Measurements from ENCODE around the gene TMEM42. TPM values are rescaled to one million over a fixed set of nuclear protein-coding genes. Genes with fewer than 3 reads are reported as not detected.
A peak's percentile ranks its signal among the peaks of the same experiment; 100 is the strongest.
"Not testable (repeated sequence)": the region's sequence is repeated elsewhere in the genome, so short reads cannot be mapped to it uniquely, and the experiment has no call there.

The TMEM42 gene
- polyA plus RNA-seq = 10 to 100 TPM; 27.9 to 54.2 (median 43.3) TPM

DNA sequence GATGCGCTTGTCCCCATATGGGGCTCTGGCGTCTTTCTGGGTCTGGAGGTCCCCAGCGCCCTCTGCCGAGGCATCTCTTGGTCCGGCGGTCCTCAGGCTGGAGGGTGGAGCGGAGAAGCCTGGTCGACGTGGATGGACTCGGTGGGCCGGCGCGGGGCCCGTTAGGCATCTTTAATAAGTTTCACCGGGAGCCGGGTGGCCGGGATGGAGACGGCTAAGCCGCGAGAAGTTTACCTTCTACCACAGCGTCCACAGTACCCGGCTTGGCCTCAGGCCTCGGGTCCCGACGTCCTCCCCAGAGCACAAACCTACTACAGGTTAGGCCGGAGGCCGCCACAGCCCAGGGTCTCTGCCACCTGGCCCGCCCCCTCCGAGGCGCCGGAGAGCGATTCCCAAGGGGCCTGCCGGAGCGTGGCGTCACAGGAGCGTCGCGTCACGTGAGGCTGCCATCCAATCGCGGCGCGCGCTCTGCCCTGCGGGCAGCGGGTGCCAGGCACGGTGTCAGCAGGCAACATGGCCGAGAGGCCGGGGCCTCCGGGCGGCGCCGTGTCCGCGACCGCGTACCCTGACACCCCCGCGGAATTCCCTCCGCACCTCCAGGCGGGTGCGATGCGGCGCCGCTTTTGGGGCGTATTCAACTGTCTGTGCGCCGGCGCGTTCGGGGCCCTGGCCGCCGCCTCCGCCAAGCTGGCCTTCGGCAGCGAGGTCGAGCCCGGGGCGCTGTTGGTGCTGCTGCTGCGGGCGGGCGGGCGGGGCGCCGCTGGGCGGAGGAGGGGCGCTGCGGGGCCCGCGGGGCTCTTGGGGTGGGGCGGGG, at the start of gene TMEM42:
TSS of gene TMEM42 (plus strand) at position 501 of the 814 bp plus-strand sequence. CDS start at position 514, 13 bp downstream.
- H3K27ac Mint-ChIP-seq = peak within 1 kb of the TSS; percentile 90 to 98 (median 95)
- peaks cover 42 to 48% of the 10 kb centered on the region in 2 donors for H3K4me1 Mint-ChIP-seq
- peaks cover 2 to 15% (median 5%) of the 10 kb centered on the region in 3 donors for H3K27me3 Mint-ChIP-seq (ENCODE audit: low read depth in 3 of 3)
- peak within 1 kb of the TSS; percentile 88 to 93 (median 92) for H3K4me3 Mint-ChIP-seq
- H3K36me3 Mint-ChIP-seq = no peaks in the 10 kb centered on the region
- peak; percentile 91 to 92 (median 92) for DNase-seq
- H3K9me3 Mint-ChIP-seq = no peaks in the 10 kb centered on the region

DNA sequence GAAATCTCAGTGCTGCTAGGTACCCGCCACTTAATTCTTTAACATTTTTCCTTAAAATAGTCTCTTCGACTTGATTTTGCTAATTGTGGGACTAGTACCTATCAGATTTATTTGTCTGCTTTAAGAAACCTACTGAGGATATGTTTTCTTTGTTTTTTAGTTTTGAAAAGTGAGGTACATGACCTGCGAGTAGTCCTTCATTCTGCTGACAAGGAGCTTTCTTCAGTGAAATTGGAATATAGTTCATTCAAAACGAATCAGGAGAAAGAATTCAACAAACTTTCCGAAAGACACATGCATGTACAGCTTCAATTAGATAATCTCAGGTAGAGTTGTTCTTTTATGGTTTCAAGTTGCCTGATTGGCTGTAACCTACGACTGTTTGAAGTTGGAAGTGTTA, 47.0 kb upstream of the TMEM42 start:
- Mint-ChIP-seq H3K27ac (no peak overlapping the region), H3K4me3 (no peak overlapping the region), H3K36me3 (peaks cover 0 to 21% (median 5%) of the 10 kb centered on the region in 3 donors), H3K27me3 (ENCODE audit: low read depth in 3 of 3) (peaks cover 0 to 1% (median 0%) of the 10 kb centered on the region in 3 donors), H3K9me3 (no peaks in the 10 kb centered on the region), H3K4me1 (no peaks in the 10 kb centered on the region)
- no peak for DNase-seq

DNA sequence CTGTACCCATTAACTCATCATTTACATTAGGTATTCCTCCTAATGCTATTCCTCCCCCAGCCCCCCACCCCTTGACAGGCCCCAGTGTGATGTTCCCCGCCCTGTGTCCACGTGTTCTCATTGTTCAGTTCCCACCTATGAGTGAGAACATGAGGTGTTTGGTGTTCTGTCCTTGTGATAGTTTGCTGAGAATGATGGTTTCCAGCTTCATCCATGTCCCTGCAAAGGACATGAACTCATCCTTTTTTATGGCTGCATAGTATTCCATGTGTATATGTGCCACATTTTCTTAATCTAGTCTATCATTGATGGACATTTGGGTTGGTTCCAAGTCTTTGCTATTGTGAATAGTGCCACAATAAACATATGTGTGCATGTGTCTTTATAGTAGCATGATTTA, 45.4 kb upstream of the TMEM42 start:
- H3K36me3 Mint-ChIP-seq = peaks cover 0 to 24% (median 5%) of the 10 kb centered on the region in 3 donors
- DNase-seq; H3K4me3 Mint-ChIP-seq; H3K4me1 Mint-ChIP-seq; H3K27me3 Mint-ChIP-seq (ENCODE audit: low read depth in 3 of 3); H3K9me3 Mint-ChIP-seq; H3K27ac Mint-ChIP-seq: not testable (repeated sequence)

DNA sequence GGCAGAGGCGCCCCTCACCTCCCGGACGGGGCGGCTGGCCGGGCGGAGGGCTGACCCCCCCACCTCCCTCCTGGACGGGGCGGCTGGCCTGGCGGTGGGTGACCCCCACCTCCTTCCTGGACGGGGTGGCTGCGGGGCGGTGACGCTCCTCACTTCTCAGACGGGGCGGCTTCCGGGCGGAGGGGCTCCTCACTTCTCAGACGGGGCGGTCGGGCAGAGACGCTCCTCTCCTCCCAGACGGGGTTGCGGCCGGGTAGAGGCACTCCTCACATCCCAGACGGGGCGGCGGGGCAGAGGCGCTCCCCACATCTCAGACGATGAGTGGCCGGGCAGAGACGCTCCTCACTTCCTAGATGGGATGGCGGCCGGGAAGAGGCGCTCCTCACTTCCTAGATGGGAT, 40.5 kb upstream of the TMEM42 start:
- peaks cover 0 to 36% (median 14%) of the 10 kb centered on the region in 3 donors for H3K36me3 Mint-ChIP-seq
- H3K4me1 Mint-ChIP-seq; H3K27ac Mint-ChIP-seq; H3K9me3 Mint-ChIP-seq; H3K4me3 Mint-ChIP-seq; DNase-seq; H3K27me3 Mint-ChIP-seq (ENCODE audit: low read depth in 3 of 3): not testable (repeated sequence)

DNA sequence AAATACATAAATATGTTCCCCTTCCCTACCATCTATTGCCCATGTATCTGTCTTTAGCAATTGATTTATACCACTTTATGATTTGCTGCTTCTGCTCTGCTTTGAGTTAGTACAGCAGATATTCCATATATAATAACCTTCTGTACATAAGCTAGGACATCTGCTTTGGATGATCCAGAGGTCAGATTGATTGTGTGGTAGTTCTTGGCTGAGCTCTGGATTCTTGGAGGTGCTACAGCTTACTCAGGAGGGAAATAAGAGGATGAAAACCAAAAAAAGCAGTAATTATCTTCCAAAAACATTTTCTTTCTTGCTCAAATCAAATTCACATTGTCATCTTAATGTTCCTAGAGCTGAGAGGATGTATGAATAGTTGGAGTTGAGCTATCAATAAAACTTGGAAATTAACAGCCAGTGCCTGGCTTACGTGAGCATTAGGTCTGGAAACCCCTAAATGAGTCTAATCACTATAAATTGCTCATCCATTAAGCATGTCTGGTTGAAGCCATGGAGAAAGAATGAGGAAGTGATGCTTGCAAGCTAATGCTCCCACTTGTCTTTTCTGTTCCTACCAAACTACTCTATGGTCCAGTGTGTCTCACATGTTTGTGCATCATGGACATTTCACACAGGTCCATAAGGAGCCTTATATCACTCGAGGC, 36.3 kb upstream of the TMEM42 start:
- Mint-ChIP-seq H3K27me3 (ENCODE audit: low read depth in 3 of 3) (no peaks in the 10 kb centered on the region), H3K4me3 (no peak overlapping the region), H3K9me3 (peaks cover 0 to 2% (median 0%) of the 10 kb centered on the region in 6 donors), H3K4me1 (no peaks in the 10 kb centered on the region), H3K27ac (no peak overlapping the region), H3K36me3 (peaks cover 0 to 12% (median 9%) of the 10 kb centered on the region in 3 donors)
- no peak for DNase-seq

DNA sequence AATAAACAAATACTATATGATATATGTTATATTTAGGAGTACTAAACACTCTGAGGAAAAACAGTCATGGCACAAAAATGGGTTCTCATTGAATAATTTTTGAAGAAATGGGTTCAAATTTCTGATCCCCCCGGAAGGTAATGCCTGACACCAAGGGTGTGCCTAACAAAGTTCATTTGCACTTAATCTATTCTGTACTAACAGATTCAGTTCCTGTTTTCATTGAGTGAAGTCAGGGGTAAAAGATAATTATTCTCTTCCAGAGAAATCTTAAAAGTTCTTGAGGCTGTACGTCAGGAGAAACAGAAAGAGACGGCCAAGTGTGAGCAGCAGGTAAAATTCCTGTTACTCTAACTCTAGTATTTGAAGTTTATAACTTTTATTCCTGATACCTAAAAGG, 34.5 kb upstream of the TMEM42 start:
- H3K27ac Mint-ChIP-seq = no peak overlapping the region
- H3K4me1 Mint-ChIP-seq = no peaks in the 10 kb centered on the region
- no peak for DNase-seq
- peaks cover 0 to 2% (median 0%) of the 10 kb centered on the region in 6 donors for H3K9me3 Mint-ChIP-seq
- peaks cover 0 to 12% (median 7%) of the 10 kb centered on the region in 3 donors for H3K36me3 Mint-ChIP-seq
- H3K27me3 Mint-ChIP-seq (ENCODE audit: low read depth in 3 of 3) = no peaks in the 10 kb centered on the region
- no peak overlapping the region for H3K4me3 Mint-ChIP-seq

DNA sequence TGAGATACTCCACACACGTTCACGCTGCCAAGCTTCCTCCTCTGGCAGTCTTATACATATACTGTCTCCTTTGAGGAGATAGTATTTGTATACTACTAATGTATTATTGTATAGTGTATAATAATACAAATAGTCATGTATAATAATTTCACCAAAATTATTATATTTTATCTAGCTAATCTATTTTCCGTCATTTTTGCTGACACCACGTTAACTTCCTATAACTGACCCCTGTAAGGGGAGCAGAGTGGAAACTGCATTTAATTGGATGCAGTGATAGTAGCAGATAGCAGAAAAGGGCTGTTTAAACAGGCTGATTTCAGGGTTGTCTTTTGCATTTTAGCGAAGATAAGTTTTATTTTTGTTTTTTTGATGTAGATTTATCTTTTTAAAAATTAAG, 30.5 kb upstream of the TMEM42 start:
- H3K36me3 Mint-ChIP-seq = peaks cover 0 to 5% (median 5%) of the 10 kb centered on the region in 3 donors
- H3K4me3 Mint-ChIP-seq = no peak overlapping the region

DNA sequence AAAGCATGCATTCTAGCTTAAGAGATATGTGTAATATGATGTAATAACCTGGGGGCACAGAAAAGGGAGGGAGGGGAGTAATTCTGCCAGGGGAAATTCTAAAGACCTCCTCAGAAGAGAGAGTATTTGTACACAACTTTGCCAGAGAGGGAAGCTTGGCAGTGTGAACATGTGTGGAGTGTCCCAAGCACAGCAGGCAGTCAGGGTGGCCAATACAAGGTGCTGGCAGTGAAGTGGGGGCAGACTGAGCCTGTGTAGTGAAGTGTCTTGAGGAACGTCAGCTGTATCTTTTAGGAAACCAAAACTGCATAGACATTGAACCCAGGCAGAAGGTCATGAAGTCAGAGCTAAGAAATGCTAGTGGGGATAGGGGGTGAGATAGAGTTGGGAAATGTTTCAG, 29.7 kb upstream of the TMEM42 start:
- Mint-ChIP-seq H3K4me3 (no peak overlapping the region), H3K27me3 (ENCODE audit: low read depth in 3 of 3) (no peaks in the 10 kb centered on the region), H3K9me3 (peaks cover 7 to 13% (median 9%) of the 10 kb centered on the region in 6 donors), H3K4me1 (no peaks in the 10 kb centered on the region), H3K36me3 (peaks cover 7 to 13% (median 13%) of the 10 kb centered on the region in 3 donors), H3K27ac (peak overlapping the region in 2 of 6 donors; percentile 17 to 75)
- DNase-seq = no peak

More for the DNA sequence above, 30.5 kb upstream of the TMEM42 start:
- no peak for DNase-seq
- peaks cover under 1 to 6% (median 3%) of the 10 kb centered on the region in 6 donors for H3K9me3 Mint-ChIP-seq
- no peaks in the 10 kb centered on the region for H3K27me3 Mint-ChIP-seq (ENCODE audit: low read depth in 3 of 3)
- H3K4me1 Mint-ChIP-seq = no peaks in the 10 kb centered on the region
- no peak overlapping the region for H3K27ac Mint-ChIP-seq

DNA sequence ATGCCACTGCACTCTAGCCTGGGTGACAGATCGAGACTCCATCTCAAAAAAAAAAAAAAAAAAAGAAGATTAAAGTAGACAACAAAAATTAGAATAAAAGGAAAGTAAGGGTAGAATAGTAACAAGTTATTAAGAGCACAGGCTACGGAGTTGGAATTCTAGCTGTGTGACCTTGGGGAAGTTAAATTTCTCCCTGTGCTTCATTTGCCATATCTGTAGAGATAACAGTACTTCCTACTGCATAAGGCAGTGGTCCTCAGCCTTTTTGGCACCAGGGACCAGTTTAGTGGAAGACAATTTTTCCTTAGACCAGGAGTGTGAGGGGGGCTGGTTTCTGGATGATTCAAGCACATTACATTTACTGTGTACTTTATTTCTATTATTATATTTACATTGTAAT, 28.7 kb upstream of the TMEM42 start:
- peaks cover 8 to 16% (median 11%) of the 10 kb centered on the region in 6 donors for H3K9me3 Mint-ChIP-seq
- no peak for DNase-seq
- H3K27ac Mint-ChIP-seq = no peak overlapping the region
- no peaks in the 10 kb centered on the region for H3K4me1 Mint-ChIP-seq
- H3K4me3 Mint-ChIP-seq = no peak overlapping the region
- no peaks in the 10 kb centered on the region for H3K27me3 Mint-ChIP-seq (ENCODE audit: low read depth in 3 of 3)
- H3K36me3 Mint-ChIP-seq = peaks cover 8 to 21% (median 16%) of the 10 kb centered on the region in 3 donors

DNA sequence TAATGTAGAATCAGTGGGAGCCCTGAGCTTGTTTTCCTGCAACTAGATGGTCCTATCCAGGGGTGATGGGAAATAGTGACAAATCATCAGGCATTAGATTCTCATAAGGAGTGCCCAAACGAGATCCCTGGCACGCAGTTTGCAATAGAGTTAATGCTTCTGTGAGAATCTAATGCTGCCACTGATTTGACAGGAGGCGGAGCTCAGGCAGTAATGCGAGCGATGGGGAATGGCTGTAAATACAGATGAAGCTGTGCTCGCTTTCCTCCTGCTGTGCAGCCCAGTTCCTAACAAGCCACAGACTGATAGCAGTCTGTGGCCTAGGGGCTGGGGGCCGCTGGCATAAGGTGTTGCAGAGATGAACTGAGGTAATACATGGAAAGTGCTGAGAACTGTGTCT, 28.3 kb upstream of the TMEM42 start:
- no peak for DNase-seq

DNA sequence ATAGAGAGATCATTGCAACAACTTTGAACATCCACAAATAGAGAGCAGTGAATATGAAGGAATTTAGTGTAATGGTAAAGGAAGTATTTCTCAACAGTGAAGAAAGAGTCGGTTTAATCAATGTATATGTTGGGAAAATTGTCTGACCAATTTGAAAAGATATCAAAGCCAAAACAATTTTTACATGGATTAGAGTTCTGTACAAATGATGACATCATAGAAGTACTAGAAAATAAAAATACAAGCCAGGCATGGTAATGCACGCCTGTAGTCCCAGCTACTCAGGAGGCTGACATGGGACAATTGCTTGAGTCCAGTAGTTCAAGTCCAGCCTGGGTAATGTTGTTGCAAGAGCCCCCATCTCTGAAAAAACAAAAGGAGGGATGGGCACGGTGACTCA, 26.0 kb upstream of the TMEM42 start:
- DNase-seq = no peak
- H3K4me1 Mint-ChIP-seq = no peaks in the 10 kb centered on the region
- no peak overlapping the region for H3K27ac Mint-ChIP-seq

More for the DNA sequence above, 28.3 kb upstream of the TMEM42 start:
- Mint-ChIP-seq H3K4me1 (no peaks in the 10 kb centered on the region), H3K9me3 (peaks cover 8 to 16% (median 12%) of the 10 kb centered on the region in 6 donors), H3K27ac (no peak overlapping the region), H3K4me3 (no peak overlapping the region), H3K27me3 (ENCODE audit: low read depth in 3 of 3) (no peaks in the 10 kb centered on the region), H3K36me3 (peaks cover 8 to 23% (median 16%) of the 10 kb centered on the region in 3 donors)

DNA sequence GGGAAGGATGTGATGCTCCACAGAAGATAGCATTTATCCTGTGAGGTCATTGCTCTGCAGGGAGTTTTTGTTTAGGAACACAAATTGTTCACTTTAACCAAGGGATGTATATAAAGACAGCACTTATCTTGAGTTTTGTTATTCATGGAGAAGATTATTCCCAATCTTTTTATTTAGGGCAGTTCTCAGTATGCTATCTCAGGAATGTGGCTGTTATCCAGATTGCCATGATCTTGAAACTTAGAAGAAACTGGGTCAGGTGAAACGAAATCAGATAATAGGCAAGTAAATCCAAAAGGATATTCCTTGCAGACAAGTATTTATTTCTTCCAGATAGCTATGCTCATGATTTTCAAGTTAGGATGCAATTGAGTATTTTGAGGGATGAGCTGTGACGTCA, 19.3 kb upstream of the TMEM42 start:
- H3K9me3 Mint-ChIP-seq = peaks cover 0 to 5% (median 0%) of the 10 kb centered on the region in 6 donors
- H3K36me3 Mint-ChIP-seq = peaks cover 0 to 15% (median 12%) of the 10 kb centered on the region in 3 donors
- DNase-seq = no peak
- no peaks in the 10 kb centered on the region for H3K4me1 Mint-ChIP-seq
- H3K4me3 Mint-ChIP-seq = no peak overlapping the region
- H3K27ac Mint-ChIP-seq = peak overlapping the region in 1 of 6 donors; percentile 56
- H3K27me3 Mint-ChIP-seq (ENCODE audit: low read depth in 3 of 3) = no peaks in the 10 kb centered on the region

More for the DNA sequence above, 26.0 kb upstream of the TMEM42 start:
- no peak overlapping the region for H3K4me3 Mint-ChIP-seq
- peaks cover 8 to 28% (median 25%) of the 10 kb centered on the region in 3 donors for H3K36me3 Mint-ChIP-seq
- H3K9me3 Mint-ChIP-seq = peaks cover 8 to 16% (median 13%) of the 10 kb centered on the region in 6 donors
- no peaks in the 10 kb centered on the region for H3K27me3 Mint-ChIP-seq (ENCODE audit: low read depth in 3 of 3)

DNA sequence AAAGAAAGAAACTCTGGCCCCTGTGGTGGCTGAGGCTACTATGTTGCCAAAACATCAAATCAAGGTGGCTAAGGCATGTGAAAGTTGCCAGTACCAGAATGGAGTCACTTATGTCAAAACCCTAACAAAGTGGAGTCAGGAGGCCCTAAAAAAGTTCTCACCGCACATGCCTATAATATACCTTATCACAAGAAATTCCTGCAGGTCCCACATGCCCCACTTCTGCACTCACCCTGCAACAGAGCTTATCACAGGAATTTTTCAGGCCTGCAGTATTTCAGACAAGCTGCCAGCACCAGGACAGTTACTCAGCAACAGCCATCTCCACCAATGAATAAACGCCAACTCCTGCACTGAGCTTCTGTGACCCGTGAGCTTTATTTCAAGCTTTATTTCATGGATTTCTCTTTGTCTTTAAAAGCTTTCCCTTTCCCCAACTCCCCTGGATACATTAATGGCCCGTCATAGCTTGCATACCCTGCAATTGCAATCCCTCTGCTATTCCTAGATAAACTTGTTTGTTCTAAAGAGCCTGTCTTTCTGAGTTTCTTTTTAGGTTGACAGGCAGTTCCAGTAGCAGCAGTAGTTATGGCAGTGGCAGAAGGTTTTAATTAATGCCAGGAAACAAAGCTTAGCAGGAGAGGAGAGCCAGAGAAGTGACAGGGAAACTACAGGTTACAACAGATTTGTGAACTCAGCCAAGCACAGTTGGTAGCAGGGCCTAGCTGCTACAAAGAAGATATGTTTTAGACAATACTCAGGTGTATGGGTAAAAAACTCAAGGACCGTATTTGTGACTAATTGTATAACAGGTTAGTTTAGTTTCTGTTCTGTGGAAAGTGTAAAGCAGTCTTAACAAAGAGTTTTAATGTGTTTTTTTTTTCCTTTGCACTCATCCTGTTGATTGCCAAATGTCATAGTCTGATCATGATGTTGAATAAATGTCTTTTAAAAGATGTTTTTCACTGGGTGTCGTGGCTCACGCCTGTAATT, 15.9 kb upstream of the TMEM42 start:
- Mint-ChIP-seq H3K27ac (peak overlapping the region in 1 of 6 donors; percentile 32), H3K36me3 (peaks cover 0 to 5% (median 0%) of the 10 kb centered on the region in 3 donors), H3K9me3 (no peaks in the 10 kb centered on the region), H3K4me1 (no peaks in the 10 kb centered on the region), H3K4me3 (no peak overlapping the region), H3K27me3 (ENCODE audit: low read depth in 3 of 3) (no peaks in the 10 kb centered on the region)
- no peak for DNase-seq
